ENCODE measurements around the gene ELP5. TPM values are rescaled to one million over a fixed set of nuclear protein-coding genes. Genes with fewer than 3 reads are reported as not detected.
A peak's percentile ranks its signal among the peaks of the same experiment; 100 is the strongest.

ELP5 gene
- total and polyA plus RNA-seq, 2 of the 4 experiments (the other 2 are of a cell fraction) = 39.3 to 46.6 TPM

DNA sequence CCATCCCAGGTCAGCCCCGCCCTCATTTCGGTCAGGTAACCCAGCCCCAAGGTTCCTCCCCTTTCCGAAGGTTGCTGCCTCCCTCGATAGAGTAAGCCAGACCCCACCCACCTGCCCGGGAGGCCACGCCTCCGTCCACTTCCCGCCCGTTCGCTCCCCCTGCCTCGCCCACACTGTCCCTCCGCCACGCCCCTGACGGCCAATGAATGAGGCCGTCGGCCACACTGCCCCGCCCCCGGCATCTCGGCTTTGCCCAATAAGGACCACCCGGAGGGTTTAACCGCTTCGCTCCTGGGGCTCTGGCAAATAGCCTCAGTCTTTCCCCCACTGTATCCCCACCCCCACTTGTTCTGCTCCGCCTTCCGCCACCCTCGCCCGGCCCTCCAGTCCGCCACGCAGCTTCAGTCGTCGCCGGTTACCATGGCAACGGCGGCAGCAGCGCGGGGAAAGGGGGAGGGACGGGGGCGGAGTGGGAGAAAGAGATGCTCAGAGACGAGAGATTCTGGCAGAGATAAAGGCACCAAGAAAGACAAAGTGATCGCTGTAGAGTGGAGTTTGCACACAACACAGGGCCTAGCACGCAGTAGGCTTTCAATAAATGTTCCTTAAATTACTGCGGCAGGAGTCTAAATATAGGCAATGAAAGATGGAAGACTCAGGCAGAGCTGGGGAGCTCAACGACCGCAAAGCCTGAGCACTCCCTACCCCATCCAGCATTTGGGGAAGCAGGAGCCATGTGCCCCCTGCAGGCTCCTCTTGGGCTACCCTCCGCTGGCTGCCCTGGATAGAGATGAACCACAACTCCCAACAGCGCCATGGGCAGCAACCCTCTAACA, 37.5 kb upstream of the ELP5 start (continued):
- TF ChIP-seq USF2 (IDR thresholded peaks at IDR 0.05; ENCODE audit: low read depth, low read length) = peak; percentile 30; the same call in 1 of the 2 replicates
- TF ChIP-seq FOS (IDR thresholded peaks at IDR 0.05; ENCODE audit: low read depth, low read length) = no peak
- TF ChIP-seq NFE2L2 (IDR thresholded peaks at IDR 0.05; ENCODE audit: low read depth, low read length) = no peak
